A673 (cell line): Measurements from ENCODE around the gene SLC25A41. TPM values are rescaled to one million over a fixed set of nuclear protein-coding genes. Genes with fewer than 3 reads are reported as not detected.

Source experiments
- BruUV-seq: library from RNA; stranded (reverse); fragments of 400-500 nt; replicated peaks from 2 replicates; lab custom pipeline; 2021; lab: Mats Ljungman, UMichigan
- CTCF ChIA-PET: fragments of 300-600 bp; sonication (Branson Sonifier 250); formaldehyde crosslinking; loops from one replicate; lab custom pipeline; 2022; ENCODE audit warnings: antibody characterized with exemption; lab: Charles Lee
- POLR2A ChIA-PET: fragments of 300-600 bp; sonication (Branson Sonifier 250); formaldehyde crosslinking; loops from one replicate; lab custom pipeline; 2022; ENCODE audit warnings: antibody characterized with exemption; ENCODE audit not compliant: low non-redundant PET; lab: Charles Lee
- DNase-seq: peaks from one replicate; pipeline ENCODE4 v3.0.0-alpha.2; 2015; ENCODE audit warnings: low spot score
- H3K27ac ChIP-seq: fragments of 200-600 bp; sonication (generic); 2 replicates; pipeline ENCODE4 v1.5.1; 2016; ENCODE audit warnings: mixed run types, low read depth, mild to moderate bottlenecking, mixed read lengths, antibody characterized with exemption, low read length; ENCODE audit not compliant: poor library complexity, severe bottlenecking
- H3K27me3 ChIP-seq: fragments of 200-600 bp; sonication (generic); replicated peaks from 2 replicates; pipeline ENCODE4 v1.6.1; 2017; ENCODE audit warnings: mixed run types, low read depth, mild to moderate bottlenecking, mixed read lengths, antibody characterized with exemption, low read length; ENCODE audit not compliant: insufficient read depth, poor library complexity
- H3K36me3 ChIP-seq: fragments of 200-600 bp; sonication (generic); 2 replicates; pipeline ENCODE4 v1.6.1; 2016; ENCODE audit warnings: mixed run types, mild to moderate bottlenecking, mixed read lengths, antibody characterized with exemption, low read length; ENCODE audit not compliant: insufficient read depth, poor library complexity, severe bottlenecking
- H3K4me1 ChIP-seq: fragments of 200-600 bp; sonication (generic); 2 replicates; pipeline ENCODE4 v1.6.1; 2017; ENCODE audit warnings: mixed run types, mild to moderate bottlenecking, mixed read lengths, antibody characterized with exemption, low read length; ENCODE audit not compliant: insufficient read depth, poor library complexity, severe bottlenecking
- H3K4me3 ChIP-seq: fragments of 200-600 bp; sonication (generic); 2 replicates; pipeline ENCODE4 v1.5.1; 2016; ENCODE audit warnings: low read depth, mixed run types, mild to moderate bottlenecking, mixed read lengths, low read length; ENCODE audit not compliant: poor library complexity, severe bottlenecking
- H3K9me3 ChIP-seq: fragments of 200-600 bp; sonication (generic); 2 replicates; pipeline ENCODE4 v1.6.1; 2016; ENCODE audit warnings: mixed run types, low read depth, mild to moderate bottlenecking, mixed read lengths, antibody characterized with exemption, low read length; ENCODE audit not compliant: poor library complexity, severe bottlenecking
- EZH2 ChIP-seq: fragments of 200-600 bp; sonication (generic); IDR thresholded peaks from 2 replicates; pipeline ENCODE4 v1.6.1; 2017; ENCODE audit warnings: borderline replicate concordance, low read depth, mild to moderate bottlenecking, mixed read lengths, antibody characterized with exemption, low read length; ENCODE audit not compliant: poor library complexity, severe bottlenecking
- intact Hi-C: fragments of 100-400 bp; cut with micrococcal nuclease; formaldehyde crosslinking; loops from one replicate; pipeline ENCODE4 v1.10.0; 2022; ENCODE audit not compliant: unreplicated experiment
- total RNA-seq: library from RNA; stranded (reverse); gene quantifications from 2 replicates; pipeline ENCODE4 v1.2.3, GENCODE V29; 2021
- TF ChIP-seq, protein P1 (sequence below): fragments of 300-800, 200-600 bp; sonication (generic); conservative IDR thresholded peaks from 2 replicates; pipeline ENCODE4 v1.5.1; 2017; ENCODE audit warnings: low read depth, mild to moderate bottlenecking, antibody characterized with exemption, low read length, moderate library complexity, mixed read lengths

SLC25A41 gene
- total RNA-seq, 1 experiment from 2014 or later = 0.39 TPM

DNA sequence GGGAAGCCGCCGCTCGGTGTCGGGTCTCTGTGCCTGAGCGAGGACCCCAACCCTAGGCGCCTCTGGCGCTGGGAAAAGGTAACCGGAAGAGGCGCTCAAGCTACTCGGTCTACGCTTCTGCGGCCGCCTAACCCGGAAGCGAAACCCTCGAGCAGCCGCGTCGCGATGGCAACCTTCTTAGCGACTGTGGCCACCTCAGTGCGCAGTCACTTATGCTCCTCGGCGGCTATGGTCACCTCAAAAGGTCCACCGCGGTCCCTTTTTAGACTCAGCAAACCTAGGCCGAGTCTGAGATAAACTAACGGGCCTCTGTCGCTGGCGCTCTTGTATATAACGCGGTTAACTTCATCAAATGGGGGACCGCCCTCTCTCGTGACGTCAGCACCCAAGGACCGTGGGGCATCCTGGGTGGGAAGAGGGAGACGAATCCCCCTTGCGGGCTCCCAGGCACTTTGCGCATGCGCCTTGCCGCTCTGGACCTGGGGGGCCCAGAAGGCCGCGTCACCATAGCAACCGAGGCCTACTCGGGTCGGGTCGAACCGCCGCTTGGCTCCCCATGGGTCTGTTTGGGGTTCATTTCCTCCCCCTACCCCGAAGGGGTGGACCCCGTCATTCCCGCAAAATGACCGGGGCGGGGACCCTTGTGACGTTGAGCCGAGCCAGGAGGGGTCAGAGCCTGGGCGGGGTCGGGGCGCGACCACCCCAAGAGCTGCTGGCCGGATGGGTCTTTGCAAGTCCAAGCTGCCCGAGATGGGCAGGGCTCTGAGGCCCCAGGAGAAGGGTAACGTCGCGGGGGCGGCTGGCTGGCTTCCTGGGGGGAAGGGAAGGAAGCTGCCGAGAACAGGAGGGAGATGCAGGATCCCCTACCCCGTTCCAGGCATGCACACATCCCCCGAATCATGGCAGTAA, 40.2 kb downstream of the SLC25A41 start, which contains the start of gene GTF2F1:
Gene GTF2F1 (minus strand): TSS at position 91 of the 909 bp plus-strand sequence. CDS start 169 bp downstream, outside the sequence.
- POLR2A ChIA-PET = no interaction called here
- Histone ChIP-seq H3K4me1 (peaks cover 14% of the 10 kb centered on the region), H3K36me3 (peaks cover 30% of the 10 kb centered on the region), H3K4me3 (peak within 1 kb of the TSS; percentile 70), H3K27ac (peak within 1 kb of the TSS; percentile 93), H3K9me3 (no peaks in the 10 kb centered on the region), H3K27me3 (no peaks in the 10 kb centered on the region)
- CTCF ChIA-PET = no interaction called here
- no TSS peak for BruUV-seq
- DNase-seq = peak; percentile 99
- intact Hi-C loops = no loop called here
- no peak for TF ChIP-seq EZH2
- TF ChIP-seq, protein P1, sequence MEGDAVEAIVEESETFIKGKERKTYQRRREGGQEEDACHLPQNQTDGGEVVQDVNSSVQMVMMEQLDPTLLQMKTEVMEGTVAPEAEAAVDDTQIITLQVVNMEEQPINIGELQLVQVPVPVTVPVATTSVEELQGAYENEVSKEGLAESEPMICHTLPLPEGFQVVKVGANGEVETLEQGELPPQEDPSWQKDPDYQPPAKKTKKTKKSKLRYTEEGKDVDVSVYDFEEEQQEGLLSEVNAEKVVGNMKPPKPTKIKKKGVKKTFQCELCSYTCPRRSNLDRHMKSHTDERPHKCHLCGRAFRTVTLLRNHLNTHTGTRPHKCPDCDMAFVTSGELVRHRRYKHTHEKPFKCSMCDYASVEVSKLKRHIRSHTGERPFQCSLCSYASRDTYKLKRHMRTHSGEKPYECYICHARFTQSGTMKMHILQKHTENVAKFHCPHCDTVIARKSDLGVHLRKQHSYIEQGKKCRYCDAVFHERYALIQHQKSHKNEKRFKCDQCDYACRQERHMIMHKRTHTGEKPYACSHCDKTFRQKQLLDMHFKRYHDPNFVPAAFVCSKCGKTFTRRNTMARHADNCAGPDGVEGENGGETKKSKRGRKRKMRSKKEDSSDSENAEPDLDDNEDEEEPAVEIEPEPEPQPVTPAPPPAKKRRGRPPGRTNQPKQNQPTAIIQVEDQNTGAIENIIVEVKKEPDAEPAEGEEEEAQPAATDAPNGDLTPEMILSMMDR = 0 out of 2 replicates have a peak, but pooled peaks have one; percentile 21

DNA sequence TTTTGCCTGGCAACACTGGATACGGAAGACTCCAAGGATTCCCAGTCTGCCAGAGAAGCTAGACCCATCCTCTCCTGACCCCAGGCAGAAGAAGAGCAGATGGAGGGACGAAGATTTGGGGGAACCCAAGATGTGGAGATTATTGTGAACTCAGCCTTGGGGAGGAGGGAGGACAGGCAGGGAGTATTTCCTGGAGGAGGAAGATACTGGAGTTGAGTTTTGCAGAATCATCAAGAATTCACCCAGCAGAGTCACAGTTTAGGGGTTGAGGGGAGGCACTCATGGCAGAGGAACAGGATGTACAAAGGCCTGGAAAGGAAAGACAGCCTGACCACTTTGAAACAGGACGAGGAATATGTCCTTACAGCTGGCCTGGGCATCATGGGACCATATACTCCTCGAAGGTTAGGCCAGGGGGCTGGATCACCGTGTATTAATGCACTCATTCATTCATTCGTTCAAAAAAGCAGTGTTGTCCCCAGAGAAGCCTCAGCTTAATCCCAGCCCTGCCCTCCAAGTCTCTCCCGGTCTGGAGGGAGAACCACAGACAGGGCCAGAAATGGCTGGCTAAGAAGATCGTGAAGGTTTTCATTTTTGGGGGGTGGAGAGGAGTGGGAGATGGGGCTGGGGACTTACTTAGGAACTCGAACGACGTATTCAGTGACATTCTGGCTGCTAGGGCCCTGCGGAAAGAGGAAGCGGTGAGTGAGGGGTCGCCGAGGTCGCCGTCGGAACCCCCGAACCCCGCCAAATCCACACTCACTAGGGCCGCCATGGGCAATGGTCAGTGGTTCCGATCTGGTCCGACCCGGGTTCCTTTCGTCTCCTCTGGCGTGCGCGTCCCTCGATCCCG, 41.1 kb downstream of the SLC25A41 start:
- peak overlapping the region; percentile 93 for H3K27ac ChIP-seq
- CTCF ChIA-PET = no interaction called here
- H3K9me3 ChIP-seq = no peaks in the 10 kb centered on the region
- H3K36me3 ChIP-seq = peaks cover 37% of the 10 kb centered on the region
- H3K4me1 ChIP-seq = peaks cover 14% of the 10 kb centered on the region
- TSS peak; percentile 72 for BruUV-seq
- H3K4me3 ChIP-seq = peak overlapping the region; percentile 70
- POLR2A ChIA-PET = no interaction called here
- TF ChIP-seq, protein P1 = no peak
- TF ChIP-seq EZH2 = no peak
- intact Hi-C loops = no loop called here
- H3K27me3 ChIP-seq = no peaks in the 10 kb centered on the region
- no peak for DNase-seq

DNA sequence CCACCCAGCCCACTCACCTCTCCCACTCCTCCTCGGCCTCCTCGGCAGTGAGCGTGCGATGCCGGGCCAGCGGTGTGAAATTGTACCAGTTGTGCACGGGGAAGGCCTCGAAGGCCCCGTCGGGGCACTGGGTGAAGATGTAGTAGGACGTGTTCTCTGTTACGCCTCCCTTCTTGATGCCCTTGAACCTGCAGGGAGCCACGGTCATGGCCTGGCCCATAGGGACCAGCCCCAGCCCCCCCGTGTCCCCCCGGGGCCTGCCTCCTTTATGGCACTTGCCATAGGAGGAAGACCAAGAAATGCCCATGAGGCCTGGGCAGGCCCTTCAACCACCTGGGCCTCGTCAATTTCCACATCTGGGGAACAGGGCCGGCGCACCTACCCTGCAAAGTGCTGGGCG, 46.2 kb downstream of the SLC25A41 start:
- ChIA-PET CTCF (no interaction called here), POLR2A (no interaction called here)
- H3K4me3 ChIP-seq = no peak overlapping the region
- peaks cover 66% of the 10 kb centered on the region for H3K36me3 ChIP-seq
- intact Hi-C loops = no loop called here
- no TSS peak for BruUV-seq
- no peak for DNase-seq
- TF ChIP-seq EZH2 = no peak
- H3K27ac ChIP-seq = no peak overlapping the region
- H3K9me3 ChIP-seq = no peaks in the 10 kb centered on the region
- no peaks in the 10 kb centered on the region for H3K27me3 ChIP-seq
- H3K4me1 ChIP-seq = peaks cover 10% of the 10 kb centered on the region
